Bronchial epithelial cell (primary cell): ENCODE data around the gene RUNX1. TPM values are rescaled to one million over a fixed set of nuclear protein-coding genes. Genes with fewer than 3 reads are reported as not detected.

Experiments used
- DNase-seq: peaks from one replicate; pipeline ENCODE4 v3.0.0-alpha.2; 2010; ENCODE audit warnings: low read depth
- FAIRE-seq: peaks from 2 replicates; lab custom pipeline; 2011; peaks lifted over from hg19 to GRCh38; lab: Jason Lieb, UNC
- H3K27me3 ChIP-seq: 2 replicates; pipeline ENCODE4 v1.5.1; 2011; ENCODE audit warnings: low read length; ENCODE audit not compliant: control insufficient read depth, insufficient read depth
- H3K36me3 ChIP-seq: 2 replicates; pipeline ENCODE4 v1.5.1; 2011; ENCODE audit warnings: low read length; ENCODE audit not compliant: control insufficient read depth, insufficient read depth
- H3K4me3 ChIP-seq: 2 replicates; pipeline ENCODE4 v1.5.1; 2011; ENCODE audit warnings: mild to moderate bottlenecking, low read depth, low read length, control low read depth
- total RNA-seq: library from RNA; depleted of rRNA; stranded (reverse); fragments of >200 nt; gene quantifications from 2 replicates; pipeline ENCODE4 v1.2.1, GENCODE V29; 2014
- TF ChIP-seq, protein P1 (sequence below): IDR thresholded peaks from 2 replicates; pipeline ENCODE4 v1.5.1; 2011; ENCODE audit warnings: mild to moderate bottlenecking, moderate library complexity, low read length, control low read depth, inconsistent platforms; ENCODE audit not compliant: insufficient read depth, severe bottlenecking

RUNX1 gene
- total RNA-seq, 1 donor from 2014 or later, result 11.8 TPM

DNA sequence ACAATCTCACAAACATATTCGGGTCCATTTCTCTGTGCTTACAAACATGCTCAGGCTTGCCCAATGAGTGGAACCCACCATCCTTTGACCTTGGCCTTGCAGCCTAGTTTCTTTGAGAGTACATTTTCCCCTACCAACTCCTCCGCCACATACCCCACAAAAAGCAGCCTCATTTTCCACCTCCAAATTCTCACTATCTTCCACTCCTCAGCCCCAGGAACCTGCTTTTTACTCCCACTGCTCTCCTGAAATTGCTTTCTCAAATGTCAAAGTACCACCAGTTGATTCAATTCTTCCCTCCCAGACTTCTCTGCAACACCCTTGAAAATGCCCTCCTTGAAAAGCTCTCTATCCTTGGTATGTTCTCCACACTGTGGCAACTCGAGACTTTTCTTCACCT is 103.8 kb downstream of the RUNX1 start:
- H3K27me3 ChIP-seq, result no peaks in the 10 kb centered on the region
- TF ChIP-seq, protein P1, sequence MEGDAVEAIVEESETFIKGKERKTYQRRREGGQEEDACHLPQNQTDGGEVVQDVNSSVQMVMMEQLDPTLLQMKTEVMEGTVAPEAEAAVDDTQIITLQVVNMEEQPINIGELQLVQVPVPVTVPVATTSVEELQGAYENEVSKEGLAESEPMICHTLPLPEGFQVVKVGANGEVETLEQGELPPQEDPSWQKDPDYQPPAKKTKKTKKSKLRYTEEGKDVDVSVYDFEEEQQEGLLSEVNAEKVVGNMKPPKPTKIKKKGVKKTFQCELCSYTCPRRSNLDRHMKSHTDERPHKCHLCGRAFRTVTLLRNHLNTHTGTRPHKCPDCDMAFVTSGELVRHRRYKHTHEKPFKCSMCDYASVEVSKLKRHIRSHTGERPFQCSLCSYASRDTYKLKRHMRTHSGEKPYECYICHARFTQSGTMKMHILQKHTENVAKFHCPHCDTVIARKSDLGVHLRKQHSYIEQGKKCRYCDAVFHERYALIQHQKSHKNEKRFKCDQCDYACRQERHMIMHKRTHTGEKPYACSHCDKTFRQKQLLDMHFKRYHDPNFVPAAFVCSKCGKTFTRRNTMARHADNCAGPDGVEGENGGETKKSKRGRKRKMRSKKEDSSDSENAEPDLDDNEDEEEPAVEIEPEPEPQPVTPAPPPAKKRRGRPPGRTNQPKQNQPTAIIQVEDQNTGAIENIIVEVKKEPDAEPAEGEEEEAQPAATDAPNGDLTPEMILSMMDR, result no peak
- no peaks in the 10 kb centered on the region for H3K36me3 ChIP-seq
- H3K4me3 ChIP-seq, result no peak overlapping the region
- DNase-seq (no peak), FAIRE-seq (no peak)

GRCh38 chr21:34944015-34944755 is 104.9 kb downstream of the RUNX1 start:
- DNase-seq, result no peak
- no peaks in the 10 kb centered on the region for H3K36me3 ChIP-seq
- no peak for FAIRE-seq
- H3K27me3 ChIP-seq, result no peaks in the 10 kb centered on the region
- no peak overlapping the region for H3K4me3 ChIP-seq
- TF ChIP-seq, protein P1, result no peak

GRCh38 chr21:34942911-34943310 is 106.2 kb downstream of the RUNX1 start:
- Histone ChIP-seq H3K36me3 (no peaks in the 10 kb centered on the region), H3K27me3 (no peaks in the 10 kb centered on the region), H3K4me3 (no peak overlapping the region)
- TF ChIP-seq, protein P1, result no peak
- FAIRE-seq, result no peak
- DNase-seq, result no peak

DNA sequence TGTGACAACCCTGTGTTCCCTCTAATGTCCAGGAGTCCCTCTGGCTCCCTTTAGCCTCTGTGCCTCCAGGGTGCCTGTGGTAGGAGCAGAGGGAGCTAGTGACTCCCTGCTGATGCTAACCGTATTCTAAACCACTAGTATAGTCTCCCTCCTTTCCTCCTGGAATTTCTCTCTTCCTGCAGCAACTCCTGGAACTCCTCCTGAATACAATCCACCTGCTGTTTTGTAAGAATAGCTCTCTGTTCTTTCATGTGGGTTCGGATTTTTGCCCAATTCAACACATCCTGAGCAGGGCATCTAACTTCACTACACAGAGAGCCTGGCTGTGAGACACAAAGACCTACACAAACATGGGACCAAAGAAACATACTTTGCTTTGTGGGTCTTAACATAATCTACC is 107.9 kb downstream of the RUNX1 start:
- FAIRE-seq, result peak; percentile 13
- Histone ChIP-seq H3K4me3 (no peak overlapping the region), H3K36me3 (no peaks in the 10 kb centered on the region), H3K27me3 (no peaks in the 10 kb centered on the region)
- no peak for DNase-seq
- TF ChIP-seq, protein P1, result no peak

GRCh38 chr21:34939673-34940331 is 109.3 kb downstream of the RUNX1 start:
- no peak overlapping the region for H3K4me3 ChIP-seq
- FAIRE-seq (no peak), DNase-seq (peak; percentile 35)
- no peaks in the 10 kb centered on the region for H3K36me3 ChIP-seq
- TF ChIP-seq, protein P1, result no peak
- no peaks in the 10 kb centered on the region for H3K27me3 ChIP-seq
